PC-9 (cell line): Measurements from ENCODE around the gene ASCC1.

ENCODE experiments used
- CTCF ChIP-seq: fragments of 200-600 bp; sonication (generic); conservative IDR thresholded peaks from 2 replicates; pipeline ENCODE4 v1.6.1; 2017; ENCODE audit warnings: mixed run types, antibody characterized with exemption, mild to moderate bottlenecking, moderate library complexity
- EZH2 ChIP-seq: fragments of 200-600 bp; sonication (generic); IDR thresholded peaks from 2 replicates; pipeline ENCODE4 v1.8.0; 2017; ENCODE audit warnings: antibody characterized with exemption, low read depth

GRCh38 chr10:72255977-72256729 lies 40.1 kb upstream of the ASCC1 start:
- TF ChIP-seq CTCF, result no peak
- no peak for TF ChIP-seq EZH2
